ENCODE results near the gene NRXN2. TPM values are rescaled to one million over a fixed set of nuclear protein-coding genes. Genes with fewer than 3 reads are reported as not detected.

NRXN2 gene
- total and polyA plus RNA-seq, 2 of the 13 experiments (the other 11 are each of a cell fraction or from before 2014, with no cell fraction given): not detected

DNA sequence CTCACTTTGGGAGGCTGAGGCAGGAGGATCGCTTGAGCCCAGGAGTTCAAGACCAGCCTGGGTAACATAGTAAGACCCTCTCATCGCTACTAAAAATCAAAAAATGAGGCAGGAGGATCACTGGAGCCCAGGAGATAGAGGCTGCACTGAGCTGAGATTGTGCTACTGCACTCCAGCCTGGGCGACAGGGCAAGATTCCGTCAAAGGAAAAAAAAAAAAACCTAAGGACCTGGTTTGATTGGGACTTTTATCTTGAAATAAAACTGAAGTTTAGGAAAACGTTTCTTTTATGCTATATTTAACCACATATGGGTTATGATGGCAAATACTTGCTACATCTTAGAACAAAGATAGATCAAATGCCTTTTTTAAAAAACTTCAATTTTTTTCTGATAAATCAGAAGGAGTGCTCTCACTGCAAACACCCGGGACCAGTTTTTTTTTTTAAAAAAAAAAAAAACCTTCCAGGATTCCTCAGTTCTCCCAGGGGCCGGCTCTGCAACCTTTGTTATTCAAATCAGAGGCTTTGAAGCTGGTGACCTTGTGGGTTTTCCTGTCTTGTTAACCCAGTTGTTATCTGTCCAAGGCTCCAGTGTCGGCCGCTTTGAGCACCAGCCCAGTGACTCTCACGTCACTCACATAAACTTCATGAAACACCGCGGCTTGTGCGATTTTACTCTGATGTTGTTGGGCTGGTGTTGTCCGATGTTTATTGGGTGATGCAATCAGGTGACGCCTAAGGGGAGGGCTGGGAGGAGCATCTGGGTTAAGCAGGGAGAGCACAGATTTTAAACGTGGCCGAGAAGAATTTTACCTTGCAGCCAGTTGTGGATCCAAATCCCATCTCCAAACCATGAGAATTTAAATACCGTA is 156.7 kb downstream of the NRXN2 start (continued):
- peak; percentile 79 for TF ChIP-seq FOXO1 (CRISPR knock-in tag; IDR thresholded peaks at IDR 0.05)
- no peak; the same call in 1 of the 2 replicates for TF ChIP-seq ZNF746 (CRISPR knock-in tag; IDR thresholded peaks at IDR 0.05)
- TF ChIP-seq THAP11 (CRISPR knock-in tag; IDR thresholded peaks at IDR 0.05): peak; percentile 78
- no peak for TF ChIP-seq ZNF724P (CRISPR knock-in tag; IDR thresholded peaks at IDR 0.05; ENCODE audit: borderline replicate concordance)
- no peak for TF ChIP-seq HCFC1 (IDR thresholded peaks at IDR 0.05; ENCODE audit: low read depth, low read length)
- TF ChIP-seq, protein P1, sequence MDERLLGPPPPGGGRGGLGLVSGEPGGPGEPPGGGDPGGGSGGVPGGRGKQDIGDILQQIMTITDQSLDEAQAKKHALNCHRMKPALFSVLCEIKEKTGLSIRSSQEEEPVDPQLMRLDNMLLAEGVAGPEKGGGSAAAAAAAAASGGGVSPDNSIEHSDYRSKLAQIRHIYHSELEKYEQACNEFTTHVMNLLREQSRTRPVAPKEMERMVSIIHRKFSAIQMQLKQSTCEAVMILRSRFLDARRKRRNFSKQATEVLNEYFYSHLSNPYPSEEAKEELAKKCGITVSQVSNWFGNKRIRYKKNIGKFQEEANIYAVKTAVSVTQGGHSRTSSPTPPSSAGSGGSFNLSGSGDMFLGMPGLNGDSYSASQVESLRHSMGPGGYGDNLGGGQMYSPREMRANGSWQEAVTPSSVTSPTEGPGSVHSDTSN (CRISPR knock-in tag; IDR thresholded peaks at IDR 0.05): peak; percentile 63
- TF ChIP-seq NFIB (CRISPR knock-in tag; IDR thresholded peaks at IDR 0.05; ENCODE audit: borderline replicate concordance): no peak
- peak; percentile 99 for TF ChIP-seq SOX5 (CRISPR knock-in tag; IDR thresholded peaks at IDR 0.05; ENCODE audit: borderline replicate concordance)
- TF ChIP-seq, protein P2, sequence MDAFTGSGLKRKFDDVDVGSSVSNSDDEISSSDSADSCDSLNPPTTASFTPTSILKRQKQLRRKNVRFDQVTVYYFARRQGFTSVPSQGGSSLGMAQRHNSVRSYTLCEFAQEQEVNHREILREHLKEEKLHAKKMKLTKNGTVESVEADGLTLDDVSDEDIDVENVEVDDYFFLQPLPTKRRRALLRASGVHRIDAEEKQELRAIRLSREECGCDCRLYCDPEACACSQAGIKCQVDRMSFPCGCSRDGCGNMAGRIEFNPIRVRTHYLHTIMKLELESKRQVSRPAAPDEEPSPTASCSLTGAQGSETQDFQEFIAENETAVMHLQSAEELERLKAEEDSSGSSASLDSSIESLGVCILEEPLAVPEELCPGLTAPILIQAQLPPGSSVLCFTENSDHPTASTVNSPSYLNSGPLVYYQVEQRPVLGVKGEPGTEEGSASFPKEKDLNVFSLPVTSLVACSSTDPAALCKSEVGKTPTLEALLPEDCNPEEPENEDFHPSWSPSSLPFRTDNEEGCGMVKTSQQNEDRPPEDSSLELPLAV (CRISPR knock-in tag; conservative IDR thresholded peaks at IDR 0.05; ENCODE audit: low read depth): no peak
- TF ChIP-seq ZSCAN12 (CRISPR knock-in tag; IDR thresholded peaks at IDR 0.05): no peak
- TF ChIP-seq SAP130 (CRISPR knock-in tag; IDR thresholded peaks at IDR 0.05; ENCODE audit: low read depth): peak; percentile 79
- TF ChIP-seq ZNF230 (CRISPR knock-in tag; IDR thresholded peaks at IDR 0.05): no peak
- TF ChIP-seq, protein P3, sequence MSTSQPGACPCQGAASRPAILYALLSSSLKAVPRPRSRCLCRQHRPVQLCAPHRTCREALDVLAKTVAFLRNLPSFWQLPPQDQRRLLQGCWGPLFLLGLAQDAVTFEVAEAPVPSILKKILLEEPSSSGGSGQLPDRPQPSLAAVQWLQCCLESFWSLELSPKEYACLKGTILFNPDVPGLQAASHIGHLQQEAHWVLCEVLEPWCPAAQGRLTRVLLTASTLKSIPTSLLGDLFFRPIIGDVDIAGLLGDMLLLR (CRISPR knock-in tag; IDR thresholded peaks at IDR 0.05): no peak
- TF ChIP-seq EP300 (IDR thresholded peaks at IDR 0.05; ENCODE audit: low read depth in 2 of 2, low read length in 2 of 2): peak in 1 of 2 experiments; percentile 62
- peak; percentile 87 for TF ChIP-seq EP300 (CRISPR knock-in tag; IDR thresholded peaks at IDR 0.05; ENCODE audit: borderline replicate concordance)
- no peak for TF ChIP-seq TP53 (CRISPR knock-in tag; conservative IDR thresholded peaks at IDR 0.05)
- TF ChIP-seq ZNF460 (CRISPR knock-in tag; IDR thresholded peaks at IDR 0.05; ENCODE audit: borderline replicate concordance): no peak
- no peak for TF ChIP-seq ARID2 (CRISPR knock-in tag; IDR thresholded peaks at IDR 0.05; ENCODE audit: borderline replicate concordance)
- TF ChIP-seq HMG20A (CRISPR knock-in tag; IDR thresholded peaks at IDR 0.05; ENCODE audit: borderline replicate concordance): peak; percentile 71; the same call in 1 of the 2 replicates
- TF ChIP-seq BHLHE40 (IDR thresholded peaks at IDR 0.05; ENCODE audit: low read length): peak; percentile 72
- no peak for TF ChIP-seq ZNF713 (CRISPR knock-in tag; IDR thresholded peaks at IDR 0.05)
- no peak for TF ChIP-seq RORA (CRISPR knock-in tag; IDR thresholded peaks at IDR 0.05)
- no peak for TF ChIP-seq RAD21 (CRISPR knock-in tag; IDR thresholded peaks at IDR 0.05)
- no peak for TF ChIP-seq ZSCAN31 (CRISPR knock-in tag; IDR thresholded peaks at IDR 0.05; ENCODE audit: low read depth)
- TF ChIP-seq, protein P4, sequence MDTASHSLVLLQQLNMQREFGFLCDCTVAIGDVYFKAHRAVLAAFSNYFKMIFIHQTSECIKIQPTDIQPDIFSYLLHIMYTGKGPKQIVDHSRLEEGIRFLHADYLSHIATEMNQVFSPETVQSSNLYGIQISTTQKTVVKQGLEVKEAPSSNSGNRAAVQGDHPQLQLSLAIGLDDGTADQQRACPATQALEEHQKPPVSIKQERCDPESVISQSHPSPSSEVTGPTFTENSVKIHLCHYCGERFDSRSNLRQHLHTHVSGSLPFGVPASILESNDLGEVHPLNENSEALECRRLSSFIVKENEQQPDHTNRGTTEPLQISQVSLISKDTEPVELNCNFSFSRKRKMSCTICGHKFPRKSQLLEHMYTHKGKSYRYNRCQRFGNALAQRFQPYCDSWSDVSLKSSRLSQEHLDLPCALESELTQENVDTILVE (CRISPR knock-in tag; IDR thresholded peaks at IDR 0.05): no peak; the same call in 1 of the 2 replicates
- peak; percentile 83 for TF ChIP-seq ZNF441 (CRISPR knock-in tag; IDR thresholded peaks at IDR 0.05; ENCODE audit: borderline replicate concordance)
